Mammary epithelial cell (primary cell): Measurements from ENCODE around the gene UBE2O.

Experiments used
- CTCF ChIP-seq, 2 donors: IDR thresholded peaks in 1 of 2; conservative IDR thresholded peaks in 1 of 2; 2 replicates each; pipeline ENCODE4 v1.5.1; 2011 to 2012; ENCODE audit warnings: inconsistent platforms in 2 of 2, low read length in 2 of 2, mild to moderate bottlenecking in 2 of 2, control low read depth in 1 of 2, low read depth in 1 of 2; ENCODE audit not compliant: insufficient read depth in 1 of 2; ENCODE audit errors: extremely low read depth in 1 of 2
- EZH2 ChIP-seq: IDR thresholded peaks from 2 replicates; pipeline ENCODE4 v1.6.1; 2012; ENCODE audit warnings: low read length, inconsistent platforms, borderline replicate concordance

DNA sequence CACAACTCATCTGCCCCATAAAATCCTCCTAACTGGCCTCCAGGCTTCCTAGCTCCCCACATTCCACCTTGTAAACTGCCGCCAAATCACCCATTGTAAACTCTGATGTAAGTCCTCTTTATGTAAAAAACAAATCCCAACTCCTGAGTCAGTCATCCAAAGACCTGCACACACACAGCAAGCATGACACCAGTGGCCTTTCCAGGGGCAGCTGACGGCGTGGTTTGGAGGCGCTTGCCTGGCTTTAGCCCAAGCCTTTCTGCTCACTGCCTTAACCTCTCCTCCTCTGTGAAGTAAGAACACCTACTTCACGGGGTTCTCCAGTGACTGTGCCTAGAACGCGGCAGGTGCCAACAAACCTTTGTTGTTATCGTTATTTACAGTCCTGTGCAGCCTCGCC, 14.0 kb downstream of the UBE2O start:
- TF ChIP-seq CTCF (conservative IDR thresholded peaks at IDR 0.05 in 1 of 2, IDR thresholded peaks at IDR 0.05 in 1 of 2; ENCODE audit: extremely low read depth in 1 of 2, insufficient read depth in 1 of 2, low read depth in 1 of 2, low read length in 2 of 2): no peak
- no peak for TF ChIP-seq EZH2
